ENCODE data around the gene UBL4A. TPM values are rescaled to one million over a fixed set of nuclear protein-coding genes. Genes with fewer than 3 reads are reported as not detected.

UBL4A gene
- total and polyA plus RNA-seq, 3 experiments from 2014 or later: 55.3 to 64.3 (median 58.9) TPM

GRCh38 chrX:154445776-154446175 is 40.6 kb downstream of the UBL4A start:
- POLR2A ChIA-PET: no interaction called here
- peaks cover 8 to 31% (median 11%) of the 10 kb centered on the region in 3 donors for H3K4me1 Mint-ChIP-seq

DNA sequence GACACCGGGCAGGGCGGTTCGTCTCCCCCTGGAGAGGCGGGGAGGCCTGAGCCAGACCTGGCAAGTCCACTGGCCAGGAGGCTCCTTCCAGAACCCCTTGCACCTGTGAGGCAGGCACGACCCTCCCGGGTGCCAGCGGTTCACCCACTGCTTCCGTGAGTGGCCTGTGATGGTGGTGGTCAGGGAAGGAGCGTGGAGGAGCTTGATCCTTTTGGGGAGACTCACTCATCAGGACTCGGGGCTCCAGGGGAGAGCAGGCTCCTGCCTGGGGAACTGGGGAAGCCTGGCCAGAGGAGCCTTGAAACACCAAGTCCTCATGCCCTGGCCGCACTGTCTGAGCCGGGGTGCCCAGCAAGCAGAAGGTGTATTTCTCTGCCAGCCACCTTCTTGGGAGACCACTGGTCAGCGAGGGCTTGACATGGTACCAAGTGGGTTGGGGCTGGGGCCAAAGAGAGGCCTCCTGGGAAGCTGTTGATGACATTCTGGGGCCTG is 41.6 kb downstream of the UBL4A start:
- H3K4me1 Mint-ChIP-seq: peaks cover 8 to 37% (median 14%) of the 10 kb centered on the region in 3 donors
- POLR2A ChIA-PET: no interaction called here

More at GRCh38 chrX:154445776-154446175, 40.6 kb downstream of the UBL4A start:
- peaks cover 21% of the 10 kb centered on the region for H3K4me1 ChIP-seq (ENCODE audit: insufficient read depth, low read length)
- H3K4me3 Mint-ChIP-seq: peak overlapping the region in 2 of 7 donors; percentile 17 to 65
- H3K27me3 ChIP-seq (ENCODE audit: insufficient read depth, low read length, poor library complexity, severe bottlenecking): no peaks in the 10 kb centered on the region
- CTCF ChIA-PET: interaction anchor here (1.1 to 1.5 kb wide), 2 partner anchors 18 to 48 kb away, joined by 3 to 4 read pairs; partner anchors contain the start of gene RPL10
- peaks cover 0 to 2% of the 10 kb centered on the region in 2 donors for H3K27me3 Mint-ChIP-seq
- no peak overlapping the region for H3K27ac ChIP-seq (ENCODE audit: low read depth, low read length)
- H3K27ac Mint-ChIP-seq: peak overlapping the region in 2 of 8 donors; percentile 70 to 80
- H3K9me3 ChIP-seq (ENCODE audit: low read length): no peaks in the 10 kb centered on the region
- no peak overlapping the region for H3K4me3 ChIP-seq (ENCODE audit: low read length)
- no peaks in the 10 kb centered on the region for H3K9me3 Mint-ChIP-seq
- DNase-seq: no peak
- no peaks in the 10 kb centered on the region for H3K36me3 ChIP-seq (ENCODE audit: insufficient read depth, low read length)
- H3K36me3 Mint-ChIP-seq: peaks cover 0 to 43% (median 0%) of the 10 kb centered on the region in 3 donors

GRCh38 chrX:154443992-154444754 is 42.2 kb downstream of the UBL4A start, which contains the start of gene FAM50A:
Gene FAM50A, plus strand, starts transcription at chrX:154444141. Its CDS starts 95 bp downstream, at chrX:154444236.
- H3K4me3 Mint-ChIP-seq: peak within 1 kb of the TSS; percentile 70 to 86 (median 76)
- peak within 1 kb of the TSS; percentile 66 to 94 (median 86) for H3K27ac Mint-ChIP-seq
- Histone ChIP-seq H3K4me1 (ENCODE audit: insufficient read depth, low read length) (peaks cover 21% of the 10 kb centered on the region), H3K9me3 (ENCODE audit: low read length) (no peaks in the 10 kb centered on the region), H3K27ac (ENCODE audit: low read depth, low read length) (peak within 1 kb of the TSS; percentile 67), H3K4me3 (ENCODE audit: low read length) (peak within 1 kb of the TSS; percentile 37), H3K27me3 (ENCODE audit: insufficient read depth, low read length, poor library complexity, severe bottlenecking) (no peaks in the 10 kb centered on the region), H3K36me3 (ENCODE audit: insufficient read depth, low read length) (no peaks in the 10 kb centered on the region)
- peaks cover 8 to 37% (median 14%) of the 10 kb centered on the region in 3 donors for H3K4me1 Mint-ChIP-seq
- CTCF ChIA-PET: no interaction called here
- H3K9me3 Mint-ChIP-seq: no peaks in the 10 kb centered on the region
- H3K27me3 Mint-ChIP-seq: peaks cover 0 to 2% of the 10 kb centered on the region in 2 donors
- peak; percentile 64 to 81 (median 69) for DNase-seq
- POLR2A ChIA-PET: interaction anchor here (1.1 to 1.2 kb wide), 2 partner anchors 13 to 15 kb away, joined by 4 read pairs; no protein-coding TSS in a partner anchor
- H3K36me3 Mint-ChIP-seq: peaks cover 0 to 43% (median 0%) of the 10 kb centered on the region in 3 donors

More for the DNA sequence above, 41.6 kb downstream of the UBL4A start:
- Mint-ChIP-seq H3K27ac (peak overlapping the region in 4 of 8 donors; percentile 21 to 66 (median 38)), H3K27me3 (peaks cover 0 to 2% of the 10 kb centered on the region in 2 donors), H3K4me3 (peak overlapping the region in 5 of 7 donors; percentile 12 to 69 (median 47)), H3K36me3 (peaks cover 0 to 45% (median 0%) of the 10 kb centered on the region in 3 donors), H3K9me3 (no peaks in the 10 kb centered on the region)
- peak overlapping the region; percentile 37 for H3K4me3 ChIP-seq (ENCODE audit: low read length)
- H3K4me1 ChIP-seq (ENCODE audit: insufficient read depth, low read length): peaks cover 21% of the 10 kb centered on the region
- DNase-seq: no peak
- H3K36me3 ChIP-seq (ENCODE audit: insufficient read depth, low read length): no peaks in the 10 kb centered on the region
- H3K27ac ChIP-seq (ENCODE audit: low read depth, low read length): peak overlapping the region; percentile 67
- H3K9me3 ChIP-seq (ENCODE audit: low read length): no peaks in the 10 kb centered on the region
- CTCF ChIA-PET: interaction anchor here (1.5 kb wide), 1 partner anchor 17 kb away, joined by 4 read pairs; no protein-coding TSS in a partner anchor
- no peaks in the 10 kb centered on the region for H3K27me3 ChIP-seq (ENCODE audit: insufficient read depth, low read length, poor library complexity, severe bottlenecking)

GRCh38 chrX:154443479-154443910 is 42.9 kb downstream of the UBL4A start:
- Mint-ChIP-seq H3K4me1 (peaks cover 8 to 41% (median 15%) of the 10 kb centered on the region in 3 donors), H3K9me3 (no peaks in the 10 kb centered on the region), H3K4me3 (peak overlapping the region; percentile 64 to 85 (median 73)), H3K27ac (peak overlapping the region; percentile 66 to 94 (median 86)), H3K36me3 (peaks cover 0 to 45% (median 0%) of the 10 kb centered on the region in 3 donors), H3K27me3 (peaks cover 0 to 2% of the 10 kb centered on the region in 2 donors)
- ChIA-PET POLR2A (interaction anchor here (0.6 to 1.2 kb wide), 3 partner anchors 14 to 31 kb away, joined by 4 read pairs; no protein-coding TSS in a partner anchor), CTCF (no interaction called here)
- no peaks in the 10 kb centered on the region for H3K36me3 ChIP-seq (ENCODE audit: insufficient read depth, low read length)
- DNase-seq: no peak
- peaks cover 25% of the 10 kb centered on the region for H3K4me1 ChIP-seq (ENCODE audit: insufficient read depth, low read length)
- no peak overlapping the region for H3K4me3 ChIP-seq (ENCODE audit: low read length)
- H3K27me3 ChIP-seq (ENCODE audit: insufficient read depth, low read length, poor library complexity, severe bottlenecking): no peaks in the 10 kb centered on the region
- peak overlapping the region; percentile 24 for H3K27ac ChIP-seq (ENCODE audit: low read depth, low read length)
- no peaks in the 10 kb centered on the region for H3K9me3 ChIP-seq (ENCODE audit: low read length)

DNA sequence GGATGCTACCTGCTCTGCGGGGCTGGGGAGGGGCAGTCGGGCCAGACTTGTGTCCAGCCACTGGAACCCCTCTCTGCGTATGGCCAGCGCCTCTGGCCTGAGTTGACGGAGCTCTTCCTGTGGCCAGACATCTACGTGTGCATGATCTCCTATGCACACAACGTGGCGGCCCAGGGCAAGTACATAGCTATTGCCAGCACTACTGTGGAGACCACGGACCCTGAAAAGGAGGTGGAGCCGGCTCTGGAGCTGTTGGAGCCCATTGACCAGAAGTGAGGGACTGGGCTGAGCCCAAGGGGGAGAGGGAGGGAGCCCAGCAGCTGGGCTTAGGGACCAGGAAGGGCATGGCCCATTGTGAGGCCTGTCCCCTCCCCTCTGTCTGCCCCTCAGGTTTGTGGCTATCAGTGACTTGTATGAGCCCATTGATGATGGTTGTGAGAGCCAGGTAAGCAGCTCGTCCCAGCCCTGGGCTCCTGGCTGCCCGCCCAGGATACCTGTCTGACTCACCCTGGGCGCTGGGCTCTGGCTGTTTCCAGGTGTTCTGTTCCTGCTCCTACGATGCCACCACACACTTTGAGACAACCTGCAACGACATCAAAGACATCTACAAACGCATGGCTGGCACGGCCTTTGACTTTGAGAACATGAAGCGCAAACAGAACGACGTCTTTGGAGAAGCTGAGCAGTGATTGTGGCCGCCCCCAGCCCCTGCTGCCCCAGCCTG is 44.3 kb downstream of the UBL4A start:
- no peaks in the 10 kb centered on the region for H3K36me3 ChIP-seq (ENCODE audit: insufficient read depth, low read length)
- no peaks in the 10 kb centered on the region for H3K9me3 ChIP-seq (ENCODE audit: low read length)
- no peak overlapping the region for H3K27ac ChIP-seq (ENCODE audit: low read depth, low read length)
- Mint-ChIP-seq H3K27me3 (peaks cover 0 to 9% of the 10 kb centered on the region in 2 donors), H3K4me1 (peaks cover 14 to 49% (median 20%) of the 10 kb centered on the region in 3 donors), H3K36me3 (peaks cover 0 to 42% (median 0%) of the 10 kb centered on the region in 3 donors), H3K27ac (peak overlapping the region in 6 of 8 donors; percentile 52 to 91 (median 85)), H3K4me3 (peak overlapping the region in 6 of 7 donors; percentile 26 to 73 (median 56)), H3K9me3 (no peaks in the 10 kb centered on the region)
- peaks cover 32% of the 10 kb centered on the region for H3K4me1 ChIP-seq (ENCODE audit: insufficient read depth, low read length)
- no peak overlapping the region for H3K4me3 ChIP-seq (ENCODE audit: low read length)
- ChIA-PET POLR2A (interaction anchor here (0.7 kb wide), 1 partner anchor 48 kb away, joined by 3 read pairs; the partner anchor contains the start of gene SLC10A3), CTCF (interaction anchor here (0.8 to 1.5 kb wide), 2 partner anchors 13 to 44 kb away, joined by 3 to 6 read pairs; partner anchors contain the start of gene RPL10)
- H3K27me3 ChIP-seq (ENCODE audit: insufficient read depth, low read length, poor library complexity, severe bottlenecking): no peaks in the 10 kb centered on the region
- no peak for DNase-seq

DNA sequence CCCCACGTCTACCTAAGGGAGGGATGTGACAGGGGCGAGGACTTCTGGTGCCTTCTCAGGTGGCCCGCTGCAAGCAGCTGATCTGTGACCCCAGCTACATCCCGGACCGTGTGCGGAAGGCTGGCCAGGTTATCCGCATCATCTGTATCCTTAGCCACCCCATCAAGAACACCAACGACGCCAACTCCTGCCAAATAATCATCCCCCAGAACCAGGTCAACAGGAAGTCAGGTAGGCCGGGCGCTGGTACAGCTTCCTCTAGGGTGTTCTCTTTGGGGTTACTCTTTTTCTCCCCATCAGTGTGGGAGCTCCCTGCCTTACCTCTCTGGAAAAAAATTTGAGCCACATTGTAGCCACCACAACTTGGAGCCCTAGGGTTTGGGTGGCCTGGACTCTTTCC is 44.9 kb downstream of the UBL4A start:
- H3K36me3 ChIP-seq (ENCODE audit: insufficient read depth, low read length): no peaks in the 10 kb centered on the region
- peak in 2 of 5 donors; percentile 23 to 37 for DNase-seq
- Mint-ChIP-seq H3K4me3 (peak overlapping the region; percentile 14 to 77 (median 57)), H3K36me3 (peaks cover 0 to 36% (median 0%) of the 10 kb centered on the region in 3 donors), H3K9me3 (no peaks in the 10 kb centered on the region), H3K27me3 (peaks cover 0 to 9% of the 10 kb centered on the region in 2 donors), H3K27ac (peak overlapping the region in 6 of 8 donors; percentile 52 to 91 (median 85)), H3K4me1 (peaks cover 14 to 46% (median 17%) of the 10 kb centered on the region in 3 donors)
- POLR2A ChIA-PET: interaction anchor here (0.6 to 0.7 kb wide), 3 partner anchors 16 to 69 kb away, joined by 3 to 6 read pairs (median 3); partner anchors contain the start of genes PLXNA3 and SLC10A3
- no peaks in the 10 kb centered on the region for H3K9me3 ChIP-seq (ENCODE audit: low read length)
- no peak overlapping the region for H3K27ac ChIP-seq (ENCODE audit: low read depth, low read length)
- H3K27me3 ChIP-seq (ENCODE audit: insufficient read depth, low read length, poor library complexity, severe bottlenecking): no peaks in the 10 kb centered on the region
- CTCF ChIA-PET: interaction anchor here (0.8 to 1.5 kb wide), 2 partner anchors 12 to 43 kb away, joined by 3 to 6 read pairs; partner anchors contain the start of gene RPL10
- peaks cover 32% of the 10 kb centered on the region for H3K4me1 ChIP-seq (ENCODE audit: insufficient read depth, low read length)
- no peak overlapping the region for H3K4me3 ChIP-seq (ENCODE audit: low read length)
